HUES48 (cell line): ENCODE results near the gene TTC12.

ENCODE experiments used
- H3K27ac ChIP-seq: one replicate; pipeline ENCODE4 v1.7.0; 2013; ENCODE audit warnings: low read depth, low read length, inconsistent platforms
- H3K27me3 ChIP-seq: 2 replicates; pipeline ENCODE4 v1.6.1; 2013; ENCODE audit warnings: mild to moderate bottlenecking, low read length; ENCODE audit not compliant: control insufficient read depth, insufficient read depth
- H3K36me3 ChIP-seq: 2 replicates; pipeline ENCODE4 v1.6.1; 2013; ENCODE audit warnings: low read length; ENCODE audit not compliant: control insufficient read depth, insufficient read depth
- H3K4me1 ChIP-seq: 2 replicates; pipeline ENCODE4 v1.6.1; 2013; ENCODE audit warnings: mild to moderate bottlenecking, low read length; ENCODE audit not compliant: control insufficient read depth, insufficient read depth
- H3K4me3 ChIP-seq: 2 replicates; pipeline ENCODE4 v1.5.1; 2013; ENCODE audit warnings: mild to moderate bottlenecking, low read depth, low read length
- H3K9ac ChIP-seq: 2 replicates; pipeline ENCODE4 v1.6.1; 2013; ENCODE audit warnings: mild to moderate bottlenecking, low read depth, low read length, moderate library complexity
- H3K9me3 ChIP-seq: 2 replicates; pipeline ENCODE4 v1.6.1; 2013; ENCODE audit warnings: low read length; ENCODE audit not compliant: control insufficient read depth, insufficient read depth

The TTC12 gene

GRCh38 chr11:113274713-113275582, 39.4 kb upstream of the TTC12 start:
- Histone ChIP-seq H3K27me3 (no peaks in the 10 kb centered on the region), H3K9ac (no peak overlapping the region), H3K27ac (no peak overlapping the region), H3K9me3 (no peaks in the 10 kb centered on the region), H3K4me1 (no peaks in the 10 kb centered on the region), H3K4me3 (no peak overlapping the region), H3K36me3 (no peaks in the 10 kb centered on the region)

- no peak overlapping the region for H3K4me3 ChIP-seq
- no peak overlapping the region for H3K27ac ChIP-seq
These were observed 38.8 kb upstream of the TTC12 start for GRCh38 chr11:113275602-113276001.

GRCh38 chr11:113276466-113276865, 37.9 kb upstream of the TTC12 start:
- H3K36me3 ChIP-seq: no peaks in the 10 kb centered on the region
- no peak overlapping the region for H3K27ac ChIP-seq
- H3K9ac ChIP-seq: no peak overlapping the region
- H3K9me3 ChIP-seq: no peaks in the 10 kb centered on the region
- H3K27me3 ChIP-seq: no peaks in the 10 kb centered on the region
- H3K4me1 ChIP-seq: no peaks in the 10 kb centered on the region
- no peak overlapping the region for H3K4me3 ChIP-seq

More at GRCh38 chr11:113275602-113276001, 38.8 kb upstream of the TTC12 start:
- Histone ChIP-seq H3K4me1 (no peaks in the 10 kb centered on the region), H3K9ac (no peak overlapping the region), H3K27me3 (no peaks in the 10 kb centered on the region), H3K36me3 (no peaks in the 10 kb centered on the region), H3K9me3 (no peaks in the 10 kb centered on the region)

- Histone ChIP-seq H3K9ac (no peak overlapping the region), H3K27me3 (no peaks in the 10 kb centered on the region), H3K4me1 (no peaks in the 10 kb centered on the region), H3K9me3 (no peaks in the 10 kb centered on the region), H3K27ac (no peak overlapping the region), H3K36me3 (no peaks in the 10 kb centered on the region), H3K4me3 (no peak overlapping the region)
These were observed 36.5 kb upstream of the TTC12 start for GRCh38 chr11:113277907-113278306.

- no peaks in the 10 kb centered on the region for H3K27me3 ChIP-seq
- H3K9ac ChIP-seq: no peak overlapping the region
- H3K9me3 ChIP-seq: no peaks in the 10 kb centered on the region
- no peaks in the 10 kb centered on the region for H3K36me3 ChIP-seq
- H3K4me1 ChIP-seq: no peaks in the 10 kb centered on the region
- H3K4me3 ChIP-seq: no peak overlapping the region
- H3K27ac ChIP-seq: no peak overlapping the region
These were observed 35.9 kb upstream of the TTC12 start for GRCh38 chr11:113278481-113278880.

- no peak overlapping the region for H3K27ac ChIP-seq
- H3K4me1 ChIP-seq: no peaks in the 10 kb centered on the region
- H3K9ac ChIP-seq: no peak overlapping the region
- no peak overlapping the region for H3K4me3 ChIP-seq
- H3K27me3 ChIP-seq: no peaks in the 10 kb centered on the region
- H3K9me3 ChIP-seq: no peaks in the 10 kb centered on the region
- H3K36me3 ChIP-seq: no peaks in the 10 kb centered on the region
These were observed 35.5 kb upstream of the TTC12 start for GRCh38 chr11:113278925-113279324.

GRCh38 chr11:113279591-113279990, 34.8 kb upstream of the TTC12 start:
- H3K4me3 ChIP-seq: no peak overlapping the region
- no peaks in the 10 kb centered on the region for H3K4me1 ChIP-seq
- H3K27ac ChIP-seq: no peak overlapping the region
- H3K9ac ChIP-seq: no peak overlapping the region
- no peaks in the 10 kb centered on the region for H3K36me3 ChIP-seq
- H3K27me3 ChIP-seq: no peaks in the 10 kb centered on the region
- H3K9me3 ChIP-seq: no peaks in the 10 kb centered on the region

GRCh38 chr11:113281052-113281725, 33.2 kb upstream of the TTC12 start:
- Histone ChIP-seq H3K36me3 (no peaks in the 10 kb centered on the region), H3K27me3 (no peaks in the 10 kb centered on the region), H3K4me3 (no peak overlapping the region), H3K27ac (no peak overlapping the region), H3K9ac (no peak overlapping the region), H3K9me3 (no peaks in the 10 kb centered on the region), H3K4me1 (no peaks in the 10 kb centered on the region)

- no peak overlapping the region for H3K9ac ChIP-seq
- H3K27me3 ChIP-seq: no peaks in the 10 kb centered on the region
- H3K36me3 ChIP-seq: no peaks in the 10 kb centered on the region
- H3K9me3 ChIP-seq: no peaks in the 10 kb centered on the region
- no peaks in the 10 kb centered on the region for H3K4me1 ChIP-seq
- H3K27ac ChIP-seq: no peak overlapping the region
- H3K4me3 ChIP-seq: no peak overlapping the region
These were observed 31.4 kb upstream of the TTC12 start for GRCh38 chr11:113282898-113283437.

GRCh38 chr11:113283881-113284280, 30.5 kb upstream of the TTC12 start:
- no peak overlapping the region for H3K4me3 ChIP-seq
- no peak overlapping the region for H3K27ac ChIP-seq
- no peaks in the 10 kb centered on the region for H3K27me3 ChIP-seq
- H3K36me3 ChIP-seq: no peaks in the 10 kb centered on the region
- no peak overlapping the region for H3K9ac ChIP-seq
- H3K4me1 ChIP-seq: no peaks in the 10 kb centered on the region
- no peaks in the 10 kb centered on the region for H3K9me3 ChIP-seq

- Histone ChIP-seq H3K4me3 (no peak overlapping the region), H3K4me1 (no peaks in the 10 kb centered on the region), H3K27ac (no peak overlapping the region), H3K9me3 (no peaks in the 10 kb centered on the region), H3K27me3 (no peaks in the 10 kb centered on the region), H3K36me3 (no peaks in the 10 kb centered on the region), H3K9ac (no peak overlapping the region)
These were observed 28.4 kb upstream of the TTC12 start for GRCh38 chr11:113286009-113286408.
